Neural cell (in vitro differentiated cells): ENCODE data around the gene CERS5. TPM values are rescaled to one million over a fixed set of nuclear protein-coding genes. Genes with fewer than 3 reads are reported as not detected.

Experiments used
- H2AFZ ChIP-seq: fragments of 200-600, 300-800 bp; sonication (generic), shearing (Covaris generic); 2 replicates; pipeline ENCODE4 v1.6.0; 2014; ENCODE audit warnings: low read depth, mild to moderate bottlenecking, antibody characterized with exemption, low read length, moderate library complexity
- H3F3A ChIP-seq: fragments of 200-600 bp; shearing (Covaris generic); 2 replicates; pipeline ENCODE4 v1.6.1; 2016; ENCODE audit warnings: mild to moderate bottlenecking, moderate library complexity, mixed read lengths, antibody characterized with exemption, low read length; ENCODE audit not compliant: insufficient read depth, poor library complexity, severe bottlenecking
- H3K27ac ChIP-seq: fragments of 200-600, 300-800 bp; sonication (generic), shearing (Covaris generic); 2 replicates; pipeline ENCODE4 v1.5.1; 2014; ENCODE audit warnings: mild to moderate bottlenecking, low read length, moderate library complexity
- H3K27me3 ChIP-seq: fragments of 300-800, 200-600 bp; sonication (generic), shearing (Covaris generic); 2 replicates; pipeline ENCODE4 v1.6.0; 2014; ENCODE audit warnings: mild to moderate bottlenecking, low read depth, low read length, moderate library complexity; ENCODE audit not compliant: insufficient read depth
- H3K36me3 ChIP-seq: fragments of 300-800, 200-600 bp; sonication (generic), shearing (Covaris generic); 2 replicates; pipeline ENCODE4 v1.5.1; 2014; ENCODE audit warnings: mild to moderate bottlenecking, antibody characterized with exemption, low read length, moderate library complexity; ENCODE audit not compliant: insufficient read depth
- H3K4me2 ChIP-seq: fragments of 300-800, 200-600 bp; sonication (generic), shearing (Covaris generic); 2 replicates; pipeline ENCODE4 v1.6.0; 2014; ENCODE audit warnings: mild to moderate bottlenecking, low read length
- H3K4me3 ChIP-seq: fragments of 300-800, 200-600 bp; sonication (generic), shearing (Covaris generic); 2 replicates; pipeline ENCODE4 v1.5.1; 2014; ENCODE audit warnings: mild to moderate bottlenecking, low read length, moderate library complexity
- H3K79me2 ChIP-seq: fragments of 200-600 bp; shearing (Covaris generic); replicated peaks from 2 replicates; pipeline ENCODE4 v1.6.0; 2014; ENCODE audit warnings: mild to moderate bottlenecking, low read length, moderate library complexity; ENCODE audit not compliant: insufficient read depth
- H3K9ac ChIP-seq: fragments of 300-800, 200-600 bp; sonication (generic), shearing (Covaris generic); 2 replicates; pipeline ENCODE4 v1.6.1; 2016; ENCODE audit warnings: mild to moderate bottlenecking, low read length, mixed read lengths
- H3K9me2 ChIP-seq: fragments of 200-600 bp; shearing (Covaris generic); 2 replicates; pipeline ENCODE4 v1.6.1; 2016; ENCODE audit warnings: mild to moderate bottlenecking, low read length, mixed read lengths; ENCODE audit not compliant: insufficient read depth
- H3K9me3 ChIP-seq: fragments of 200-600, 300-800 bp; sonication (generic), shearing (Covaris generic); 2 replicates; pipeline ENCODE4 v1.6.1; 2016; ENCODE audit warnings: mild to moderate bottlenecking, mixed run types, low read length, moderate library complexity, mixed read lengths
- H4K20me1 ChIP-seq: fragments of 200-600 bp; shearing (Covaris generic); 2 replicates; pipeline ENCODE4 v1.6.1; 2016; ENCODE audit warnings: mild to moderate bottlenecking, mixed run types; ENCODE audit not compliant: insufficient read depth
- CTCF ChIP-seq: fragments of 450-650 bp; IDR thresholded peaks from 2 replicates; pipeline ENCODE4 v1.5.1; 2014; ENCODE audit warnings: antibody characterized with exemption, mild to moderate bottlenecking, moderate library complexity; ENCODE audit not compliant: poor library complexity, severe bottlenecking
- EP300 ChIP-seq: fragments of 450-650 bp; conservative IDR thresholded peaks from 2 replicates; pipeline ENCODE4 v1.6.1; 2014; ENCODE audit warnings: antibody characterized with exemption, mild to moderate bottlenecking, moderate library complexity; ENCODE audit not compliant: poor library complexity, severe bottlenecking
- EZH2 ChIP-seq: fragments of 200-600, 300-800 bp; shearing (Covaris generic), sonication (generic); IDR thresholded peaks from 2 replicates; pipeline ENCODE4 v1.6.1; 2014; ENCODE audit warnings: antibody characterized with exemption, low read length, borderline replicate concordance, mild to moderate bottlenecking; ENCODE audit not compliant: insufficient read depth, poor library complexity, severe bottlenecking
- MXI1 ChIP-seq: fragments of 450-650 bp; conservative IDR thresholded peaks from 2 replicates; pipeline ENCODE4 v1.6.1; 2014; ENCODE audit warnings: antibody characterized with exemption, mild to moderate bottlenecking; ENCODE audit not compliant: poor library complexity, severe bottlenecking
- POLR2AphosphoS5 ChIP-seq: IDR thresholded peaks from 2 replicates; pipeline ENCODE4 v1.6.1; 2012
- RAD21 ChIP-seq: fragments of 450-650 bp; conservative IDR thresholded peaks from 2 replicates; pipeline ENCODE4 v1.6.1; 2014; ENCODE audit warnings: antibody characterized with exemption, mild to moderate bottlenecking, moderate library complexity
- REST ChIP-seq: IDR thresholded peaks from 2 replicates; pipeline ENCODE4 v1.6.1; 2012; ENCODE audit warnings: borderline replicate concordance
- SMC3 ChIP-seq: fragments of 450-650 bp; conservative IDR thresholded peaks from 2 replicates; pipeline ENCODE4 v1.6.1; 2014; ENCODE audit warnings: antibody characterized with exemption, mild to moderate bottlenecking, moderate library complexity; ENCODE audit not compliant: poor library complexity
- TAF1 ChIP-seq: IDR thresholded peaks from 2 replicates; pipeline ENCODE4 v1.6.1; 2012; ENCODE audit warnings: low read depth
- polyA plus RNA-seq: library from polyadenylated mRNA; depleted of rRNA; stranded (reverse); fragments of >200 nt; gene quantifications from 2 replicates; pipeline ENCODE4 v1.2.3, GENCODE V29; 2014

The CERS5 gene
- polyA plus RNA-seq, 1 donor from 2014 or later, result 470 TPM

GRCh38 chr12:50174971-50175715, 8.0 kb upstream of the CERS5 start:
- Histone ChIP-seq H3K9me2 (no peaks in the 10 kb centered on the region), H3K27ac (no peak overlapping the region), H3K9ac (no peak overlapping the region), H2AFZ (no peak overlapping the region), H3K9me3 (no peaks in the 10 kb centered on the region), H3K79me2 (no peaks in the 10 kb centered on the region), H3K36me3 (no peaks in the 10 kb centered on the region), H3K4me2 (no peak overlapping the region), H3K4me3 (no peak overlapping the region), H3K27me3 (no peaks in the 10 kb centered on the region), H3F3A (no peaks in the 10 kb centered on the region), H4K20me1 (no peaks in the 10 kb centered on the region)
- TF ChIP-seq CTCF (peak; percentile 85), RAD21 (peak; percentile 88), TAF1 (no peak), REST (no peak), POLR2AphosphoS5 (no peak), EZH2 (no peak), SMC3 (peak; percentile 88)

- Histone ChIP-seq H3K36me3 (no peaks in the 10 kb centered on the region), H3K79me2 (peaks cover 31% of the 10 kb centered on the region), H3K9me3 (no peaks in the 10 kb centered on the region), H3K9me2 (no peaks in the 10 kb centered on the region), H4K20me1 (no peaks in the 10 kb centered on the region), H3K27ac (peak overlapping the region; percentile 94), H3K4me2 (peak overlapping the region; percentile 73), H3K9ac (peak overlapping the region; percentile 95), H2AFZ (peak overlapping the region; percentile 98), H3F3A (no peaks in the 10 kb centered on the region), H3K27me3 (no peaks in the 10 kb centered on the region), H3K4me3 (peak overlapping the region; percentile 97)
- TF ChIP-seq EP300 (no peak), TAF1 (no peak), CTCF (no peak), POLR2AphosphoS5 (no peak), EZH2 (no peak), MXI1 (no peak), SMC3 (no peak)
Measured at GRCh38 chr12:50166799-50167048, 445 bp downstream of the CERS5 start.
